OCI-LY3 (cell line): ENCODE results near the gene FGD6.

Experiments
- H2AFZ ChIP-seq: fragments of 200-600, 300-600 bp; shearing (Covaris generic); 2 replicates; pipeline ENCODE4 v1.6.0; 2014; ENCODE audit warnings: antibody characterized with exemption, low read depth, low read length
- H3K27ac ChIP-seq: fragments of 200-600, 300-600 bp; sonication (generic); 2 replicates; pipeline ENCODE4 v1.5.1; 2014; ENCODE audit warnings: mild to moderate bottlenecking, low read length, moderate library complexity, mixed read lengths
- H3K27me3 ChIP-seq: fragments of 200-600, 300-600 bp; sonication (generic); 2 replicates; pipeline ENCODE4 v1.6.1; 2014; ENCODE audit warnings: low read depth, low read length, mixed read lengths
- H3K36me3 ChIP-seq: fragments of 200-600, 300-600 bp; sonication (generic); replicated peaks from 2 replicates; pipeline ENCODE3; 2014; ENCODE audit warnings: low read depth, low read length, mixed read lengths
- H3K4me1 ChIP-seq: fragments of 300-600, 200-600 bp; sonication (generic); 2 replicates; pipeline ENCODE4 v1.6.1; 2014; ENCODE audit warnings: low read length, mixed read lengths
- H3K4me2 ChIP-seq: fragments of 200-600, 300-600 bp; sonication (generic); 2 replicates; pipeline ENCODE4 v1.6.1; 2014; ENCODE audit warnings: low read length, mixed read lengths
- H3K4me3 ChIP-seq: fragments of 300-600, 200-600 bp; sonication (generic); 2 replicates; pipeline ENCODE4 v1.5.1; 2014; ENCODE audit warnings: antibody characterized with exemption, mild to moderate bottlenecking, low read length, moderate library complexity
- H3K79me2 ChIP-seq: fragments of 300-600, 200-600 bp; shearing (Covaris generic); 2 replicates; pipeline ENCODE4 v1.6.1; 2014; ENCODE audit warnings: mild to moderate bottlenecking, low read length, mixed read lengths
- H3K9ac ChIP-seq: fragments of 300-600, 200-600 bp; shearing (Covaris generic); 2 replicates; pipeline ENCODE4 v1.6.0; 2014; ENCODE audit warnings: mild to moderate bottlenecking, low read length, moderate library complexity
- H3K9me3 ChIP-seq: fragments of 200-600, 300-600 bp; shearing (Covaris generic); 2 replicates; pipeline ENCODE4 v1.6.1; 2014; ENCODE audit warnings: low read length, mixed read lengths; ENCODE audit not compliant: insufficient read depth
- H4K20me1 ChIP-seq: fragments of 200-600, 300-600 bp; sonication (generic); 2 replicates; pipeline ENCODE4 v1.6.1; 2016; ENCODE audit warnings: low read length, mixed read lengths; ENCODE audit not compliant: insufficient read depth
- CTCF ChIP-seq: fragments of 200-600, 300-600 bp; sonication (generic); IDR thresholded peaks from 2 replicates; pipeline ENCODE4 v1.5.1; 2014; ENCODE audit warnings: antibody characterized with exemption, low read length, low read depth
- EZH2phosphoT487 ChIP-seq: fragments of 200-600 bp; shearing (Covaris generic); IDR thresholded peaks from 2 replicates; pipeline ENCODE4 v1.6.1; 2018; ENCODE audit warnings: antibody characterized with exemption, mixed run types, low read depth

Gene FGD6

DNA sequence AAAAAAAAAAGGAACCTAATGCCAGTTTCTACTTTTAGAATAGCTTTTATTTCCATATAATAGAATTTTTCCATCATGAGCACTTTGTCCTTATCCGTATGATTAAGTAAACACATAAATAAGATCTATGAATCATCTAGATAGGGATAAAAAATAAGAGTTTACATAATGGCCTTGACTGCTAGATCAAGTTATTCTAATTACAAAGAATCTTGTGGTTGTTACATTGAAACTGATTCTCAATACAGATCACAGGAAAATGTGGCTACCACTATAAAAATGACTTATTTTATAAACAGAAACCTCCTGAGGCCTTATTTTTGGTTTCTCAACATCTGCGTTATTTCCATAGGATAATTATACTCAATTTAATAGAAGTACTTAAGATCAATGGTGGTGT, 179.4 kb downstream of the FGD6 start:
- Histone ChIP-seq H2AFZ (no peak overlapping the region), H3K9ac (no peak overlapping the region), H3K36me3 (peaks cover 11% of the 10 kb centered on the region), H4K20me1 (no peaks in the 10 kb centered on the region; the same call in 1 of the 2 replicates), H3K9me3 (no peaks in the 10 kb centered on the region), H3K4me3 (no peak overlapping the region), H3K4me1 (no peaks in the 10 kb centered on the region), H3K79me2 (no peaks in the 10 kb centered on the region), H3K27ac (no peak overlapping the region), H3K4me2 (no peak overlapping the region), H3K27me3 (no peaks in the 10 kb centered on the region)
- no peak for TF ChIP-seq CTCF
- TF ChIP-seq EZH2phosphoT487: no peak

DNA sequence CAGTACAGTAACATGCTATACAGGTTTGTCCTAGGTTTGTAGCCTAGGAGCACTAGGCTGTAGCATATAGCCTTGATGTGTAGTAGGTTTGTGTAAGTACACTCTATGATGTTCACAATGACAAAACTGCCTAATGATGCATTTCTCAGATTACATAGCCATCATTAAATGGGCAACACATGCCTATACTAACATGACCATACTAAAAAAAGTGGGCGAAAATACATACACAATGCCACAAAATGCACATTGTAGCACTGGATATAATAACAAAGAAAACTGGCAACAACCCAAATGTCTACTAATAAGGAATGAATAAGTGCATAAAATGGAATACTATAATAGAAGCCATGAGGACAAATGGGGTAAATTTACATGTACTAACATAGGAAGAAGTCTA, 182.5 kb downstream of the FGD6 start:
- TF ChIP-seq CTCF (no peak), EZH2phosphoT487 (no peak)
- Histone ChIP-seq H3K4me3 (no peak overlapping the region), H3K79me2 (no peaks in the 10 kb centered on the region), H3K27me3 (no peaks in the 10 kb centered on the region), H3K9me3 (no peaks in the 10 kb centered on the region), H4K20me1 (no peaks in the 10 kb centered on the region; the same call in 1 of the 2 replicates), H3K4me2 (no peak overlapping the region), H3K27ac (no peak overlapping the region), H2AFZ (no peak overlapping the region), H3K4me1 (no peaks in the 10 kb centered on the region), H3K9ac (no peak overlapping the region), H3K36me3 (peaks cover 8% of the 10 kb centered on the region)
